GM19023 (cell line): ENCODE data around the gene FASN.
A peak's percentile ranks its signal among the peaks of the same experiment; 100 is the strongest.

Experiments used
- ATAC-seq: cut with Tn5 transposase; IDR thresholded peaks from one replicate; pipeline ENCODE4 v1.9.1; 2021; ENCODE audit warnings: mild to moderate bottlenecking, moderate library complexity; ENCODE audit not compliant: unreplicated experiment

Gene FASN

DNA sequence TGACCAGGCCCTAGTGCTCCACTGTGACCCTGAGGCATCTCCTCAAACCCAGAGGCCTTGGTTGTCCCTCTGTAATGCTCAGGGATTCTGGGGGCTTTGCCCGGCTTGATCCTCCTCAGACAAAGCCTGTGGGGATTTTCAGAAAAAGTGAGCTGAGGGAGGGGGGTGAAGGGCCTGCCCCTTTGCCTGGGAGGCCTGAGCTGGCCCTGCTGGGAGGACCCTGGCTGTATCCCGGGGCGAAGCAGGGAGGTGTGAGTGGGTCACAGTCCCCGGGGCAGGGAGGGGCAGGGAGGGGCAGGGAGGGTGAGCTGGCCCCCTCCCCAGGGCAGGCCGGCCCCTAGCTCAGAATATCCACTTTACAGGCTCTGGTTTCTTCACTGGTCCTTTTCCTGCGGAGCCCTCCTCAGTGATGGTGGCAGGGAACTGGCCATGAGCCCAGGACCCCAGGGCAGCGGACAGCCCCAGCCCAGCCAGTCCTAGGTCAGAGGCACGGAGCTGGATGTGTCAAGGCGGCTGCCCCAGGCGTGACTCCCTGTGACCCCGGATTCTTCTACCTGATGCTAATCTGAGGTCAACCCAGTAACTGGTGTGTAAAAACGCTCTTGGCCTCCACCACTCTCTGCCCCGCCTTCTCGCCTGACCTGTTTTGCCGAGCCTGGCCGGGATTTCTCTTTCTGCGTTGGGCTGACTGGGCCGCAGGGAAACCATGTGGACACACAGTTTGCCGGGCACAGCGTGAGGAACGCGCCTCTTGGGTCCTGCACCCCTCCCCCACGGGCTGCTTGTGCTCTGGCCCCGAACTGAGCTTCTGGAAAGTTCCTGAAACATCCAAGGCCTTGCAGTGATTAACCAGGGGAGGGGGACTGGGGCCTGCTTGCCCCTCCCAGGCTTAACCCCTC lies 5.8 kb upstream of the FASN start:
- ATAC-seq, result no peak

DNA sequence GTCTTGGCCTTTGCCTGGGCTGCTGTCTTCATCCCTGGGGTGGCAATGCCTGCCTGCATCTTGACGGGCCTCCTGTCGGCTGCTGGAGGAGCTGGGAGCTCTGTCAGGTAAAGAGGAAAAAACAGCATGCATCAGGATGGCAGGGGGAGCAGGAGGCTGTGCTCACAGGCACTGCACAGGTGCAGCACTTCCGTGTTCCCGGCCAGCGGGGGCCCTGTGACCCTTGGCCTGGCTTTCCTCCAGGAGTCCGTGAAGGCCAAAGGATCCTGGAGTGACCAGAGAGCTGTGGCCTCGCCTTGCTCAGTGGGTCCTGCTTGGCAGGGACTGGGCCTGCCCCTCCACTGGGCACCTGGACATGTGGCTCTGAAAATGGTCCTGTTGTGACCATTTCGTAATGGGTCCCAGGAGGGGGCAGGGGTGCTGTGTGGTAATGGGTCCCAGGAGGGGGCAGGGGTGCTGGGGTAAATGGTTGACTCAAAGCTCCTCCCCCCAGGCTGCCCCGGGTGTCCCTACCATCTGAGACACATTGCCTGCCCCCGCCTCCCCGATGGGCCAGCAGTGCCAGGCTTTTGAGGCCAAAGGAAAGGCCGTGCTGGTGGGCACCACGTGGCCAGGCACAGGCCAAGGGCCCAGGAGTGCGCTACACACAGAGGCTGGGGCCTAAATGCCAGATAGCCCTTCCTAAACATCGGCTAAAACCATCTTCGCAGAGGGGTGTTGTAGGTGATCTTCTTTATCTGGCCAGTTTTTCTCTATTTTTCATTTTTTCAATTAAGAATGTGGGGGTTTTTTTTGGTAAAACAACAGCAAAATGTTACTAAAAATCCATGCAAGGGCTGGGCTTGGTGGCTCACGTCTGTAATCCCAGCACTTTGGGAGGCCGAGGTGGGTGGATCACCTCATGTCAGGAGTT lies 4.0 kb upstream of the FASN start:
- no peak for ATAC-seq

DNA sequence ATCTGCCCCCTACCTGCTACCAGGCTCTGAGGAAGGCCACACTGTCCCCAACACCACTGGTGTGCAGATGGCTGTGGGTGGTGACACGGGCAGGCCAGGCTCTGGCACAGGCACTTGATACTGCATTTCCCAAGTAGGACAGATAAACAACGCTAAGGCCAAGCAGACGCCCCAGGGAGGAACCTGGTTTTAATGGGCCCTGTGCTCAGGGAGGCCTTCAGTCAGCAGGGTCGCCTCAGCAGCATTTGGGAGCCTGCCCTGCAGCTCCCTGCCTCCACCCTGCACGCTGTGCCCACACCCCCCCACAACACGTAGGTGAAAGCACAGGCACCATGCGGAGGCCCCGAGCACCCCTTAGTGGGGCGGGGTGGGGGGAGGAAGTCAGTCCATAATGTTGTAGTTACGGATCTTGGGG lies 3.3 kb upstream of the FASN start:
- no peak for ATAC-seq

DNA sequence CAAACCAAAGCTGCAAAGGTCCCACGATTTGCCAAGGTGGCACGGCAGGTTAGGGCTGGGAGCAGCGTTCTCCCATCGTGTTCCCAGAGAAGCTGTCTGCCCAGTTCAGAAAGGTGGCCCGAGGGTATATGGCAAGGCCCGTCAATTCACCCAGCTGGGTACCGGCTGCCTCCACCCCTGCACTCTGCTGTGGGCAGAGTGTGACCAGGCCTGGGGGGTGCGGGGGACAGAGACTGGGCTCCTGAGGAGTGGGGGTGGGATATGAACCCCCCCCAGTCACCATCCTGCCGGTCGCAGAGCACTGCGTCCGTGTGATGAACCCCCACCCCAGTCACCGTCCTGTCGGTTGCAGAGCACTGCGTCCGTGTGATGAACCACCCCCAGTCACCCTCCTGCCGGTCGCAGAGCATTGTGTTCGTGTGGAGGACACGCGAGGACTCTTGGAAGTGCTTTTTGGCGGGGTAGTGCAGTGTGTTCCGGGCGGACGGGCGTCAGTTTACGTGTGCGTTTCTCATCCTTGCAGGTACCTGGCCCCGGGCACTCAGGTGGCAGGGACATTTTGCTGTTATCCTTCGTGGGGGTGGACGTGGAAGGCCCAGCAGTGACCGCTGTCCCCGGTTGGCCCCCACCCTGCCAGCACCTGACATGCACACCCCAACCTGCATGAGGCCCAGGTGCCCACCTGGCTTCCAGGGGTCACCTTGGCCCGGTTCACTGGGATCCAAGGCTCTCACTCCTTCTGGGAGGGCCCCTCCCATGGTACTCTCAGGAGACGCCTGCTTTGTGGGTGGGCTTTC lies 2.7 kb upstream of the FASN start:
- ATAC-seq, result no peak

DNA sequence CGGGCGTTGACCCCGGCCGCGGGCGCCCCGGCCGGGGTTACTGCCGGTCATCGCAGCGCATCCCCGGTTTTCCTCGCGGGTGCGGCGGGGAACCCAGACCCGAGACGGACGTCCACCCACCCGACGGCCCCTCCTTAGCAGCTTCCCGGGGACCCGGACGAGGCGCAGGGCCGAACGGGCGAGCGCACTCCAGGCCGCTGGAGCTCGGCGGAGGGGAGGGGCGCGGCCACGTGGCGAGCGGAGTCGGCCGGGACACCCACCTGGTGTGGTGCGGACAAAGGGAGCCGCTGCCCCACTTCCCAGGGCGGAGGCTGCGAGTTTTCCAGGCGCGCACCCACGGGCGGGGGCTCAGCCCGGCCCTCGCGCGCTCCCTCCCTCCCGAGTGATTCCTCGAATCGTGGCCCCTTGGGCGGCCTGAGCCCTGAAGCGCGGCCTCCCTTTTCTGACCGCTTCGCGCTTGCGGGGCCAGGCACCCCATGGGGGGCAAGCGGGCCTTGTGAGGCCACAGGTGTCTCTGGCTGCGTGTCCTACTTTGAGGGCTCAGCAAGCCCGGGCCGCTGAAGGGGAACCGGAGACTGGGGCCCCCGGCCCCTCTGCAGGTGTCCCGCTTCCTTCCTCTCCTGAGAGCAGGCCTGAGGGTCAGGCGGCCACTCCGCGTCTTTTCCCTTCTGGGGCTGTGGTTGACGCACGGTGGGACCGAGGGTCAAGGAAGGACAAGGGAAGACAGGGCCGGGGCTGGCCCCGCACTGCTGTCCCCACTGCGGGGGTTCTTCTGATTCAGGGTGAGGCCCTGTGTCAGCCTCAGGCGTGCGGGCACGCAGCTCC lies 1.1 kb upstream of the FASN start:
- peak; percentile 10 for ATAC-seq

DNA sequence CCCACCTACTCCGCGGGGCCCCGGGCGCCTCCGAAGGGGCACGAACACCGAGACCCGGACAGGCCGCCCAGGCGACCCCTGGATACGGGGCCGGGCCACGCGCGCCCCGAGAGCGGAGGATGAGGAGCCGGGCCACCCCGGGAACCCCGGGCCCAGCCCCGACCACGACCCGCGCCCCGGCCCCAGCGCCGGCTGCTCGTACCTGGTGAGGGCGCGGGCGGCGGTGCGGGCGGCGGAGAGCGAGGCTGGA lies 192 bp downstream of the FASN start:
- peak; percentile 12 for ATAC-seq

DNA sequence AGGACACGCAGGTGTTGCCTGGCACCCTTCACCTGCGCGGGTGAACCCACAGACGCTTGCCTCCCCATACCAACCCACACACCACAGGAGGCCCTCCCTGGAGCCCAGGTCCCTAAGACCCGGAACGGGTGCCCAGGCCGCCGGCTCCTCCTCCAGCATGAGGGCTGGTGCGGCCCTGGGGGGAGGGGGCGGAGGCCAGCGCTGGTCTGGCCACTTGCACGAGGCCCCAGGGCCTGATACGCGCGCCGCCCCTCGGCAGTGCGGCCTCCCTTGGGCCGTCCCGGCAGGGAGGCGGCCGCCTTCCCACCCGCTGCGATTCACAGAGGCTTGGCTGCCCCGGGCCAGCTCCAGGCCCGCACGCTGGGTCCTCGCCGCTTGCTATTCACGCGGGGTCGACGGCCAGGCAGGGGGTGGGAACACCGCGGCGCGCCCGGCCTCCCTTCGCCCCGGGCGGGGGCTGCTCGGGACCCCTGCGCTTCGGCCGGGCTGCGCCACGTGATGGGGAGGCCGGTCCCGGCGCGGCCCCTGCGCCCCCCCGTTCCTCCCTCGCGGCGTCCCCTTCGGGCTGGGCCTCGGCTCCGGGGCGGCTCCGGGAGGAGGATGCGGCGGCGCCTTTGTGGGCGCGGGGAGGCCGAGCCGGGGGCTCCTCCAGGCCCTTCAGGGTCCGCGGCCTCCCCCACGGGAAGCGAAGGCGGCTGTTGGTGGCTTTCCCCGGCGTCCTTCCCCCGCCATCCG lies 685 bp downstream of the FASN start:
- ATAC-seq, result peak; percentile 0

DNA sequence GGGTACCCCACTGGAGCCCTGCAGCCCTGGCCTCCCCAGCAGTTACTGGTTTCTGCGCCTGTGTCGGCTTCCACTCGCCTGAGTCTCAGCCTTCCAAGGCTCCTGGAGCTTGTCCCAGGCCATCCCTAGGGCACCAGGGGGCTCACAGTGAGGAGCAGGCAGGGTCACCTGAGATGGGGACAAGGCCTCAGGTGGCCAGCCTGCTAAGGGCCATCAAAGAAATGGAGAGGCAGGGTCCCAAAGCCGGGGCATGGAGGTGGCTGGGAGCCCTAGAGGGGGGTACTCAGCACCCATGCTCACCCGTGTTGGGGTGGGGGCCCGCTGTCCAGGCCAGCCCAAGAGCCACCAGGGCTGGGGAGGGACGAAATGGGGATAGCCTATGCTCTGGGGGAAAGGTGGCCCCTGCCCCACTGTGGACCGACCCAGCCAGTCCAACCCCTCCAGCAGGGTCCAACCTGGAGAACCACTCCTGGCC lies 1.3 kb downstream of the FASN start:
- no peak for ATAC-seq

DNA sequence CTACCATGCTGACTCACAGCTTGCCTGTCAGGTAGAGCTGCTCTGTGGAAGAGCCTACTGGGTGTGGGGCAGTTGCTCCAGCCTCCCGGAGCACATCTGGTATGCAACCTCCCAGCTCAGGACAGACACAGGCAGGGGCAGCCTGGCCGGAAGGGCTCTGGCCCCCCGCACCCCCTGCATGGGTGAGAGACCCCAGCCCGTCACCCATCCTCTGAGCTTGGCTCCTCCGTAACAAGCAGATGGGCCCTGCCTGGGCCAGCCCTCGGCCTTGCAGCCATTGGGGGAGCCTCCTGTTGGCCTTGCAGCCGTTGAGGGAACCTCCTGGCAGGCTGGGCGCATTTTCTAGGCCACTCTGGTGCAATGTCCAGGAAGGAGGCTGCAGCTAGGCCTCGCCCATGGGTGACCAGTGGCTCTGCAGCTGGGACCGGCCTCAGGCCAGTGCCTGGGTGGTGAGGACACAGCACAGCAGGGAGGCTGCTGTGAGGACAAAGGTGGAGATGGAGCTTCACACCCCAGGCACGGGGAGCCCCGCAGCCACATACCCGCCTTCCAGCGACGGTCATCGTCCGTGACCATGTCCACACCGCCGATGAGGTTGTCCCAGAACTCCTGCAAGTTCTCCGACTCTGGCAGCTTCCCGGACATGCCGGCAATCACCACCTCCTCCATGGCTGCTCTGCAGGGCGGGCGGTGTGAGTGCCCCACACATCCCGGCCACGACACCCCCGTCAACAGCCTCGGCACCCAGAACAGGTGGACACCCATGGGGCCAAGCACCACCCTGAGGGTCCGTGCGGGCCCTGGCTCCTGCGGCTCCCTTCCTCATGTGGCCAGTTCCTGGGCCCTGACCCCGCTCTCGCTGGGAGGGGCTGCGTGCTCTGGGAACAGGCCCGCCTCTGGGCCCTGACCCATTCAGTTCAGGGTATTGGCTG lies 2.0 kb downstream of the FASN start:
- ATAC-seq, result no peak

DNA sequence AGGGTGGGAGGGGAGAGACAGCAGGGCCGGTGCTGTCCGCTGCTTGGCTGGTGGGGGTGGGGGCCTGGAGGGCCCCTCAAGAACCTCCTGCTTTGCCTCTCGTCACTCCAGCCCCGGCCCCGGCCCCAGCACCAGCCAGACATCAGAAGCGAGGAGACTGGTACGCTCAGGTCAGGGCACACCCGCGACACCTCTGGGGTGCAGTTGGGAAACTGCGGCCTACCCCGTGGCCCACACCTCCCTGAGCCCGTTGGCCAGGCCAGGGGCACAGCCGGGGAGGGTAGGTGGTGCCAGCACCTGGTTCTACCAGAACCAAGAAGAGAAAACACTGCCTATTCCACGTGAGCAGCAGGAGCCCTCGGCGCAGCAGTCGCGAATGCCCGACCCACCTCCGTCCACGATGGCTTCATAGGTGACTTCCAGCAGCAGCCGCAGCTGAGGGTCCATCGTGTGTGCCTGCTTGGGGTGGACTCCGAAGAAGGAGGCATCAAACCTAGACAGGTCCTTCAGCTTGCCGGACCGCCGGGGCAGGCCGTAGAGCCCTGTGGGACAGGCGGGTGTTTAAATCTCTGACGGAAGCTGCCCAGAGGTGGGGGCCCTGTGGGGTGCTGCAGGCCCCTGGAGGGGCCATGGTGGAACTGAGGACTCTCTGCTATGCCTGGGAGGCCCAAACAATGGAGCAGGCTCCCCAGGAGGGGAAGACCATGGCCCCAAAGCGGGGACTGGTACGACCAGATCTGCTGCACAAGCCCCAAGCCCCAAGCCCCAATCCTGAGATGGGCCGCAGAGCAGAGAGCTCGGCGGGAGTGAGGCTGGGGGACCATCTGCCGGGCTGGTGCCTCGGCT lies 2.9 kb downstream of the FASN start:
- ATAC-seq, result no peak

DNA sequence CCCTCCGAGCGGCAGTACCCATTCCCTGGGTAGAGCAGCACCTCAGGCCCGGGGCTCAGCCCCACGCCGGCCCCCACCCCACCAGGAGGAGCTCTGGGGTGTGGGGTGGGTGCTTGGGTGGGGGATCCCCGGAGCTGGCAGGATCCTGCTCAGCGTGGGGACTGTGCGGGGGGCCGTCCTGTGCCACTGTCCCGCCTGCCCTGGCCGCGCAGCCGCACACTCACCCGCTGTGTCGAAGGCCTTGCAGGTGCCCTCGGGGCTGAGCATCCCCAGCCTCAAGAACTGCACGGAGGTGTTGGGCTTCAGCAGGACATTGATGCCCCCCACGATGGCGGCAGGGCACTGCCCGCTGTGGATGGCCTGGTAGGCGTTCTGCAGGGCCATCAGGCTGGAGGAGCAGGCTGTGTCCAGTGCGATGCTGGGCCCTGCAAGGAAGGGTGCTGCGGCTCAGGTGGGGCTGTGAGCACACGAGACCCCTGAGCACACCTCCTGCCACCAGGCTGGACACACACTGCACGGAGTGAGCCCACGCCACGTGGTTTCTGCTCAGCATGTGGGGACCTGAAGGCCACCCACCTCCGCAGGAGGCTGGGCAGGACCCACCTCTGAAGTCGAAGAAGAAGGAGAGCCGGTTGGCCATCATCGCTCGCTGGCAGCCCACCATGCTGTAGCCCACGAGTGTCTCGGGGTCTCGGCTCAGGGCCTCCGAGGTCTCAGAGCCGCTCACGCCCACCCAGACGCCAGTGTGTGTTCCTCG lies 4.9 kb downstream of the FASN start:
- no peak for ATAC-seq

DNA sequence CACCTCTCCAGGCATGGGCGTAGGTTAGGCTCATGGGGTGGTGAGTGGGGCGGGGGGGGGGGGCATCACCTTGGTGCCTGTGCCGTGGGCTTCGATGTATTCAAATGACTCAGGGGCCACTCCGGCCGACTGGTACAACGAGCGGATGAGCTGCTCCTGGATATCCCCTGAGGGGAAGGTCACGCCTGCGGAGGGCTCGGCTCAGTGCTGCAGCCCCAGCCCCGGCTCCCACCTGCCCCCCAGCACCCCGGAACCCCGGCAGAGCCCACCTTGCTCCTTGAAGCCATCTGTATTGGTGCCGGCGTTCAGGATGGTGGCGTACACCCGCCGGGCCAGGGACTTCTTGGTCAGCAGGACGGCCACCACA lies 5.4 kb downstream of the FASN start:
- ATAC-seq, result no peak

DNA sequence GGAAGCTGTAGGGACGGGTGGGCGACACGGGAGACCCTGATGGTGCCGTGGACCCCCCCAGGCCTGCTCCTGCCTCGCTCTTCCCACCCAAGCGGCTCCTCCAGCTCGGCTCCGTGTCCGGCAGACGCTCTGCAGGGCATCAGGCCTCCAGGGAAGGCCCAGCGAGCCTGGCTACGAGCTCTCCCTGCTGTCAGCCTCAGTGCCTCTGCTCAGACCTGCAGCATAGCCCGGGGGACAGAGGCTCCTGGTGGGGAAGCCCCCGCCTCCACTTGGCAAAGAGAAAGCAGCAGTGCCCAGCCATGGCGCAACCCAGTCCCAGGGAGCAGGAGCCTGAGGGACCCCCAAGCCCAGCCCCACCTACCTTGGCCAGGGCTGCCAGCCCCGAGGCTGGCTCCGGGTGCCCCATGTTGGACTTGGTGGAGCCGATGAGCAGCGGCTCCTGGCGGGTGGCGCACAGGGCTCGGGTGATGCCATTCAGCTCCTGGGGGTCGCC lies 5.9 kb downstream of the FASN start:
- no peak for ATAC-seq

DNA sequence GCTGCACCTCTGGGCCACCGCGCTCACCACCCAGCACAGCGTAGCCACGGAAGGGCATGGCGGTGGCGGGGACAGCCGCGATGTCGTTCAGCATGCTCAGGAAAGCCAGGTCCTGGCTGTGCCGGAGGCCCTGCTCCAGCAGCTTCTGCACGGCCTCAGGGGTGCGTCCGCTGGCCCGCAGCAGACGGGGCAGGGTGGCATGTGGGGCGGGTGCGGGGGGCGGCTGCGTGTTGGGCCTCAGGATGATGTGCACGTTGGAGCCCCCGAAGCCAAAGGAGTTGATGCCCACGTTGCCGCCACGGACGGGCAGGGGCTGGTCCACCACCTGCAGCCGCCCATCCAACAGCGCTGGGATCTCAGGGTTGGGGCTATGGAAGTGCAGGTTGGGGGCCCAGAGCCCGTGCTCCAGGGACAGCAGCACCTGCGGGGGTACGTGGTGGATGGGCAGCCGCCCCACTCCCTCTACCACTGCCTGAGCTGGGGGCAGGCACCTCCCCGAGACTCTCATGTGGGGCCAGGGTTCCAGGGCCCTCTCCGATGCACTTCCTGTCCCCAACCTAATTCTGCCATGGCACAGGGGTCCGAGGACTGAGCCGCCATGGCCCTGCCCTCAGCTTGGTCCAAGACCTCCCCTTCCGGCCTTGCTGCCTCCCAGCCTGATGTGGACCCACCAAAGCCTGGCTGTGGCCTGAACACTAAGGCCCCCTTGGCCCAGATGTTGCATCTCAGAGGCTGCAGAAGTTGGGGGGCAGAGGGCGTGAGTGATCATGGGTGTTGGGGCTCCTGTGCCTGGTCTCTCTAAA lies 6.6 kb downstream of the FASN start:
- ATAC-seq, result no peak

DNA sequence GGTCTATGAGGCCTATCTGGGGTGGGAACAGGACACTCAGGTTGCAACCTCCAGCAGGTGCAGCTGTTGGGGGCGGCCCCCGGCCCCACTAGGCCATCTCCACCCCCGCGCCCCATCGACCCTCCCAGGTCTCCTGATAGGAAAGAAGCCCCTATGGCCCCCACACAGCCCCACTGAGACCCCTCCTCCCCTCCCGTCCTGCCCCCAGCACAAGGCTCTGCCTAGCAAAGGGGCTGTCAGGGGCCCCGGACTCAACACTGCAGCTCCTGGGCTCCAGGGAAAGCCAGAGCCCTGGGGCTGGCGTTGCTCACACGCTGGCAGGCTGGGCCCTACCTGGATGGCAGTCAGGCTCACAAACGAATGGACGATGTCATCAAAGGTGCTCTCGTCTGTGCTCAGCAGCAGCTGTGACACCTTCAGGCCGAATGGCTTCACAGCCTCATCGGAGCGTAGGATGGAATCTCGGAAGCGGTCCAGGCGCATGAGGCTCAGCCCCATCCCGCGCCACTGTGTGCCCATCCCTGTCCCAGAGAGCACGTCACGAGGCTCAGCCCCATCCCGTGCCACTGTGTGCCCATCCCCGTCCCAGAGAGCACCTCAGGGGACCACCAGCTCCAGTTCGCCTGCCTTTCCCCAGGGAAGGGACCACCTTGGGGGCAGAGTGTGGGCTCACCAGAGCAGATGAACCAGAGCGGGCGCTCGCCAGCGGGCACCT lies 7.3 kb downstream of the FASN start:
- no peak for ATAC-seq
